HG02840 (cell line): ENCODE results near the gene PTPN11.
"Not testable (repeated sequence)": the region's sequence is repeated elsewhere in the genome, so short reads cannot be mapped to it uniquely, and the experiment has no call there.

Source experiments
- ATAC-seq: cut with Tn5 transposase; IDR thresholded peaks from one replicate; pipeline ENCODE4 v1.9.1; 2021; ENCODE audit warnings: mild to moderate bottlenecking, moderate library complexity, moderate number of reproducible peaks; ENCODE audit not compliant: unreplicated experiment, low FRiP score

The PTPN11 gene

DNA sequence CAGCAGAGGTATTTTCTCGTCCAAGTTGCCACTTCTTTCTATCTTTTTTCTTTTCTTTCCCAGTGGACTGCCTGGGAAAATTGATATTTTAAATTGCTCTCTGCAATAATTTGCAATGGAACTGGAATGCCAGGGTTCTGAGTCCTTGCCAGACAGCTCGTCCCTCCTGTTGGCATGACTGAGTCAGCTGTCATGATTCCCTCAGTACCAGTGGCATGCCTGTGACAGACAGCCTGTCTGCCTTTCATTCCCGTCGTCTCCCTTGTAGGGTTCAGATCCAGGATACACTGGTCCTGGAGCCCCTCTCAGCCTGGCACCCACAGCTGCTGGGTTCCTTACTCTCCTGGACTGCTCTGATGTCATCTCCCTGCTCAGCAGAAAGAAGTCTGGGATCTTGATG is 84.8 kb downstream of the PTPN11 start:
- ATAC-seq, result no peak

GRCh38 chr12:112506513-112507166 is 87.9 kb downstream of the PTPN11 start:
- no peak for ATAC-seq

DNA sequence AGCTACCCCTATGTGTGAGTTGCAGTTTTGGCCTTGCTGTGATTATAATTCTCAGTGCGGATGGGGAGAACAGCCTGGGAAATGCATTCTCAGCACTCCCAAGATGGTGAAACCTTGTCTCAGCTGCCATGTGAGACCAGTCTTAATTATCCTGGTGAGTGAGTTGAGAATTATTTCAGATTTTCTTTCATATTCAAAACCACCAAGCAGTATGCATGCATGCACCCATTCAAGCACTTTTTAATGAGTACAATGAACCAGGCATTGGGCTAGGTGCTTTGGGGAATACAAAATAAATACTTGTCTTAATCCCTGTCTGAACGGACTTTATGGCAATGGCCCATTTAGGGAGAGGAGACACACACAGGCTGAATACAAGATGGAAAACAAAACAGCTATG is 94.7 kb downstream of the PTPN11 start:
- ATAC-seq, result no peak

- ATAC-seq, result no peak
Measured at GRCh38 chr12:112514456-112514855, 95.7 kb downstream of the PTPN11 start.

GRCh38 chr12:112514926-112515642 is 96.3 kb downstream of the PTPN11 start:
- no peak for ATAC-seq

DNA sequence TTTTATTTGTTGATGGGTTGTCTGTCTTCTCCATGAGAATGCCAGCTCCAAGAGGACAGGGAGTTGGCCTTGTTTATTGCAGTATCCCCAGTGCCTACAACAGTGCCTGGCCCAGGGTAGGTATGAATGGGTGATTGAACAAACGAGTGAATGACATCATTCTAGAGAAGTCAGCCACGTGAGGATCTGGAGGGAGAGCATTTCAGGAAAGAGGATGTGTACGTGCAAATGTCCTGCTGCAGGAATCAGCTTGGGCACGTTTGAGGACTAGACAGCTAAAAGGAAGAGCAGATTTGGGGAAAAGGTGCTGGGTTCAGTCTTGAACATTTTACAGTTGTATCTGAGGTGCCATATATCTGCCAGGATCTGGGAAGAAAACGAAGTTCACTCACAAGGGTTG is 97.1 kb downstream of the PTPN11 start:
- ATAC-seq, result no peak

- ATAC-seq, result no peak
Measured at GRCh38 chr12:112517730-112518364, 99.1 kb downstream of the PTPN11 start.

DNA sequence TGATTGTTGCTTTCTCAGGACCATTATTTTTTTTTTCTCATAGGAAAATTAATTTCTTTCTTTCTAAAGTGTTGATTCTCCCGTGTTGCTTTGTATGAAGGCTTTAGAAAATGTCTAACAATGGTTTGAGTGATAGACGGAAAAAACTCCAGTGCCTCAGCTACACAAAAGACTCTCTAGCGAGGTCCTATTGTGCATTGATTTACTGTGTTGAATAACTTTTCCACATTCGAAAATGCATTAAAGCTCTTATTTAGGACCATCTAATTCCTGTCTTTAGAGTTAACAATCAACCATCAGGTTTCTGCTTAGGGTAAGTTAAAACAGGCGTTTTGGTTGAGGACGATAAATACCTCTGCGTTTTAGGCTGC is 99.6 kb downstream of the PTPN11 start:
- ATAC-seq, result no peak

DNA sequence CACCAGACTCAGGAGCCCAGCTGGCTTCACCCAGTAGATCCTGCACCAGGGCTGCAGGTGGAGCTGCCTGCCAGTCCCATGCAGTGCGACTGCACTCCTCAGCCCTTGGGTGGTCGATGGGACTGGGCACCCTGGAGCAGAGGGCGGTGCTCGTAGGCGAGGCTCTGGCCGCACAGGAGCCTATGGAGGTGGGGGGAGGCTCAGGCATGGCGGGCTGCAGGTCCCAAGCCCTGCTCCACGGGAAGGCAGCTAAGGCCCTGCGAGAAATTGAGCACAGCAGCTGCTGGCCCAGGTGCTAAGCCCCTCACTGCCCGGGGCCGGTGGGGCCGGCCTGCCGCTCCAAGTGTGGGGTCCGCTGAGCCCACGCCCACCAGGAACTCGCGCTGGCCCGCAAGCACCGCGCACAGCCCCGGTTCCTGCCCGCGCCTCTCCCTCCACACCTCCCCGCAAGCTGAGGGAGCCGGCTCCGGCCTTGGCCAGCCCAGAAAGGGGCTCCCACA is 101.1 kb downstream of the PTPN11 start:
- not testable (repeated sequence) for ATAC-seq

DNA sequence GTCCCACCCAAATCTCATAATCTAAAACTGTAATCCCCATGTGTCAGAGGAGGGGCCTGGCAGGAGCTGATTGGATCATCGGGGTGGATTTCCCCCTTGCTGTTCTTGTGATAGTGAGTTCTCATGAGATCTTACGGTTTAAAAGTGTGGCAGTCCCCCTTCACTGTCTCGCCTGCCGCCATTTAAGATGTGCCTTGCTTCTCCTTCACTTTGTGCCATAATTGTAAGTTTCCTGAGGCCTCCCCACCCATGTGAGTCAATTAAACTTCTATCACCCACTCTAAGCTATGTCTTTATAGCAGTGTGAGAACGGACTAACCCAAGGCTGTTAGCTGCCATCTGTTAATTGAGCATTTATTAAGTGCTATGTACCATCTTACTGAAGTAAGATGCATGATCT is 105.1 kb downstream of the PTPN11 start:
- no peak for ATAC-seq

- no peak for ATAC-seq
Measured at GRCh38 chr12:112524269-112524668, 105.5 kb downstream of the PTPN11 start.

GRCh38 chr12:112524676-112525425 is 106.1 kb downstream of the PTPN11 start:
- no peak for ATAC-seq

GRCh38 chr12:112525426-112525809 is 106.7 kb downstream of the PTPN11 start:
- ATAC-seq, result no peak

DNA sequence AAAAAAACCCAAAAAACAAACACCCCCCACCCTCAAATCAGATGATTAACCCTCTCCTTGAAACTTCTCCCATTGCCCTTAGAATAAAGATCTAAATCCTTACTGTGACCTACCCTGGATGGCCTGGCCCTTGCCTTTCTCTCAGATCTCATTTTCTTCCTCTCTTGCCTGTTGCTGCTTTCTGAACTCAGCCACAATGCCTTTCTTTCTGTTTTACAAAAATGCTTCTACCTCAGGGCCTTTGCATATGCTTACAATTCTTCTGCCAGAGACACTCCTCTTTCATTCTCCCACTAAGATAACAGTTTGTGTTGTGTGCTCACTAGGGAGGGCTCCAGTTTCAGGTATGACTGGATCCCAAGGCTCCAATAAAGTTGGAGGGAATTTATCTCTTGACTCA is 108.3 kb downstream of the PTPN11 start:
- no peak for ATAC-seq

GRCh38 chr12:112527501-112527900 is 108.8 kb downstream of the PTPN11 start:
- ATAC-seq, result no peak

DNA sequence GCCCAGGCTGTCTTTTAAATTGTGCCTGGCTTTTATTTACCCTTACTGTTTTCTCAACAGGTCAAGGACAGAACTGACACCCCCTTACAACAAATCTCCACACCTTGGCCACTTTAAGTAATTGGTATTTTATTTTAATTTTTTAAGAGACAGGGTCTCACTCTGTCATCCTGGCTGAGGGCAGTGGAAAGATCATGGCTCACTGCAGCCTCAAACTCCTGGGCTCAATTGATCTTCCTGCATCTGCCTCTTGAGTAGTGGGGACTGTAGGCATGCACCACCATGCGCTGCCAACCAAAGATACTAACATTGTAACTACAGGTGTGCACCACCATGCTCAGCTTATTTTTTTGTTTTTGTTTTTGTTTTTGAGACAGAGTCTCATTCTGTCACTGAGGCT is 109.8 kb downstream of the PTPN11 start:
- no peak for ATAC-seq

DNA sequence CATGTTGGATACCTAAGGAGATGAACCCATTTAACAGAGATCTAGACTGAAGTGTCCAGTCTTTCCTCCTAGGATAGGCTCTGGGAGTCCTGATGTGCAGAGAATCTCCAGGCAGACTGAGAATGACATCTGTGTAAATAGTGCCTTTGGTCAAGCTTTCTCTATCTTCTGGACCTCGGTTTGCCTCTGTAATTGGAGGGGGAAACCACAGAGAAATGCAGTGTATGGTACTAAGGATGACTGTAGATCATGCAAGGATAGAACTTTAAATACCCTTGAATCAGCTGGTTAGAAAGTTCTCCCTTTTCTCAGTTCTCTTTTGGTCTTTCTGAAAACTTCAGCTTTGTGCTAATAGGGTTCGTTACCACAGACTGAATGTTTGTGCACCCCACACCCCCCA is 112.2 kb downstream of the PTPN11 start:
- no peak for ATAC-seq

DNA sequence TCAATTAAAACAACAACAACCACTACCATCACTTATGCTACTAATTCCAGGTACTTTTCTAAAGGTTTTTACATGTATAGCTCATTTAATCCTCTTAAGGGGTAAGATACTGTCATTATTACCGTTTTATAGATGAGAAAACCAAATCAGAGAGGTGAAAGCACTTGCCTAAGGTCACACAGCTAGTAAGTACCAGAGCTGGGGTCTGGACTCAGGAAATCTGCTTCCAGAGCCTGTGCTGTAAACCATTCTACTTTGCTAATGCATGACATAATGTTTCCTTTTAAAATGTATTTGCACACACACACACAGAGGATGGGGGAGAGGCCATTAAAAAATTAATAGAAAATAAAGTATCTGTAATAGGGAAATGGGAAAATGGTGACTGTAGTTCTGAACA is 113.4 kb downstream of the PTPN11 start:
- ATAC-seq, result no peak

- no peak for ATAC-seq
Measured at GRCh38 chr12:112533528-112533927, 114.8 kb downstream of the PTPN11 start.

GRCh38 chr12:112535017-112535416 is 116.3 kb downstream of the PTPN11 start:
- ATAC-seq, result no peak
